Parathyroid adenoma (tissue), 2 donors: ENCODE results near the gene CXCR1.
"Not testable (repeated sequence)": the region's sequence is repeated elsewhere in the genome, so short reads cannot be mapped to it uniquely, and the experiment has no call there.

Experiments
- H2AFZ ChIP-seq: fragments of 300-600 bp; sonication (generic); one replicate; pipeline ENCODE4 v1.7.0; 2017; ENCODE audit warnings: antibody characterized with exemption, mild to moderate bottlenecking
- H3K27ac ChIP-seq: fragments of 300-600 bp; sonication (generic); one replicate; pipeline ENCODE4 v1.7.0; 2017
- H3K27me3 ChIP-seq: fragments of 300-600 bp; sonication (generic); one replicate; pipeline ENCODE4 v1.7.0; 2017; ENCODE audit warnings: low read length; ENCODE audit not compliant: control insufficient read depth, insufficient read depth
- H3K36me3 ChIP-seq: fragments of 300-600 bp; sonication (generic); one replicate; pipeline ENCODE4 v1.7.0; 2017; ENCODE audit warnings: low read length; ENCODE audit not compliant: control insufficient read depth, insufficient read depth
- H3K4me1 ChIP-seq: fragments of 300-600 bp; sonication (generic); one replicate; pipeline ENCODE4 v1.7.0; 2017; ENCODE audit warnings: control low read depth
- H3K4me2 ChIP-seq: fragments of 300-600 bp; sonication (generic); one replicate; pipeline ENCODE4 v1.7.0; 2017; ENCODE audit warnings: low read length
- H3K4me3 ChIP-seq: fragments of 300-600 bp; sonication (generic); one replicate; pipeline ENCODE4 v1.7.0; 2017; ENCODE audit warnings: low read depth, low read length
- H3K79me2 ChIP-seq: fragments of 300-600 bp; sonication (generic); one replicate; pipeline ENCODE4 v1.7.0; 2017; ENCODE audit warnings: control low read depth
- H3K9ac ChIP-seq: fragments of 300-600 bp; sonication (generic); one replicate; pipeline ENCODE4 v1.7.0; 2017; ENCODE audit warnings: mild to moderate bottlenecking
- H3K9me3 ChIP-seq: fragments of 300-600 bp; sonication (generic); one replicate; pipeline ENCODE4 v1.7.0; 2017; ENCODE audit warnings: low read length; ENCODE audit not compliant: control insufficient read depth
- TF ChIP-seq, protein P1 (sequence below): fragments of 300-600 bp; sonication (generic); IDR thresholded peaks from one replicate; pipeline ENCODE4 v1.7.0; 2017; ENCODE audit warnings: antibody characterized with exemption, mild to moderate bottlenecking
- donor health status: primary hyperparathyroidism.

Gene CXCR1

DNA sequence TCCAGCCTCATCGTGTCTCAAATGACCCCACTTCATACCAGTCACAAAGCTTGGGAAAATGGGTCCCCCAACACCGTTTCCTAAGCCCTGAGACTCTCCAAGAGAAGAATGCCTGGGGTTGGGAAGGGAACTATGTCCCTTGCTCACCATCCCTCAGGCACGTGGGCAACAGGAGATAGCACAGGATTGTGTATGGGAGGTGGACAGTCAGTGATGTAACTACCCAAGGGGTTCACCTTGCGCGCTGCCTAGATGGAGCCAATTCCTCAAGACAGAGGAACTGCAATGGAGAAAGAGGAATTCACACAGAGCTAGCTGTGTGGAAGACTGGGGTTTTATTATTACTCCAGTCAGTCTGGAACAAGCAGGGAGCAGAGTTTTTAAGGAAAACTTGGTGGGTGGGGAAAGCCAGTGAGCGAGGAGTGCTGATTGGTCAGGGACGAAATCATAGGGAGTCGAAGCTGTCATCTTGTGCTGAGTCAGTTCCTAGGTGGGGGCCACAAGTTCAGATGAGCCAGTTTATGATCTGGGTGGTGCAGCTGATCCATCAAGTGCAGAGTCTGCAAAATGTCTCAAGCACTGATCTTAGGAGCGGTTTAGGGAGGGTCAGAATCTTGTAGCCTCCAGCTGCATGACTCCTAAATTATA, 13.8 kb upstream of the CXCR1 start:
- no peak overlapping the region for H3K4me2 ChIP-seq
- TF ChIP-seq, protein P1, sequence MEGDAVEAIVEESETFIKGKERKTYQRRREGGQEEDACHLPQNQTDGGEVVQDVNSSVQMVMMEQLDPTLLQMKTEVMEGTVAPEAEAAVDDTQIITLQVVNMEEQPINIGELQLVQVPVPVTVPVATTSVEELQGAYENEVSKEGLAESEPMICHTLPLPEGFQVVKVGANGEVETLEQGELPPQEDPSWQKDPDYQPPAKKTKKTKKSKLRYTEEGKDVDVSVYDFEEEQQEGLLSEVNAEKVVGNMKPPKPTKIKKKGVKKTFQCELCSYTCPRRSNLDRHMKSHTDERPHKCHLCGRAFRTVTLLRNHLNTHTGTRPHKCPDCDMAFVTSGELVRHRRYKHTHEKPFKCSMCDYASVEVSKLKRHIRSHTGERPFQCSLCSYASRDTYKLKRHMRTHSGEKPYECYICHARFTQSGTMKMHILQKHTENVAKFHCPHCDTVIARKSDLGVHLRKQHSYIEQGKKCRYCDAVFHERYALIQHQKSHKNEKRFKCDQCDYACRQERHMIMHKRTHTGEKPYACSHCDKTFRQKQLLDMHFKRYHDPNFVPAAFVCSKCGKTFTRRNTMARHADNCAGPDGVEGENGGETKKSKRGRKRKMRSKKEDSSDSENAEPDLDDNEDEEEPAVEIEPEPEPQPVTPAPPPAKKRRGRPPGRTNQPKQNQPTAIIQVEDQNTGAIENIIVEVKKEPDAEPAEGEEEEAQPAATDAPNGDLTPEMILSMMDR, result no peak
- no peak overlapping the region for H3K9ac ChIP-seq
- H3K27me3 ChIP-seq, result no peaks in the 10 kb centered on the region
- no peaks in the 10 kb centered on the region for H3K79me2 ChIP-seq
- H3K9me3 ChIP-seq, result no peaks in the 10 kb centered on the region
- H3K4me1 ChIP-seq, result peaks cover 3% of the 10 kb centered on the region
- no peak overlapping the region for H3K4me3 ChIP-seq
- no peak overlapping the region for H3K27ac ChIP-seq
- H2AFZ ChIP-seq, result peak overlapping the region; percentile 57
- H3K36me3 ChIP-seq, result no peaks in the 10 kb centered on the region

DNA sequence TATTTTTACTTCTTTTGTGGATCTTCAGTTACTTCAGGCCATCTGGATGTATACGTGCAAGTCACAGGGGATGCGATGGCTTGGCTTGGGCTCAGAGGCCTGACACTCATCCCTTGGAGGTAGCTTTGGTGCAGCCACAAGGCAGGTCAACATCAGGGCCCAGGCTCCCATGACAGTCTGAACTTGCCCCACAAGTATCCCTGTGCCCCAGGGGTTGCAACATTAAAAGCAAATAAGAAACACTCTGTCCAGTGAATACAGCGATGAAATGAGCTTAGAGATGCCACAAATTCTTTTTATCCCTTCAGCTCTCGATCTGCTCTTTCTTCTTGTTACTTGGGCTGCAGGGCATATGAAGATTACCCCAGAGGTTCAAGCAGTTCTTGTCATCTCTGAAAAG, 13.0 kb upstream of the CXCR1 start:
- Histone ChIP-seq H3K4me1 (peaks cover 3% of the 10 kb centered on the region), H3K9ac (no peak overlapping the region), H3K36me3 (no peaks in the 10 kb centered on the region), H3K27ac (no peak overlapping the region), H3K4me3 (no peak overlapping the region), H3K9me3 (no peaks in the 10 kb centered on the region), H3K79me2 (no peaks in the 10 kb centered on the region), H3K27me3 (no peaks in the 10 kb centered on the region), H2AFZ (no peak overlapping the region), H3K4me2 (no peak overlapping the region)
- TF ChIP-seq, protein P1, result no peak

DNA sequence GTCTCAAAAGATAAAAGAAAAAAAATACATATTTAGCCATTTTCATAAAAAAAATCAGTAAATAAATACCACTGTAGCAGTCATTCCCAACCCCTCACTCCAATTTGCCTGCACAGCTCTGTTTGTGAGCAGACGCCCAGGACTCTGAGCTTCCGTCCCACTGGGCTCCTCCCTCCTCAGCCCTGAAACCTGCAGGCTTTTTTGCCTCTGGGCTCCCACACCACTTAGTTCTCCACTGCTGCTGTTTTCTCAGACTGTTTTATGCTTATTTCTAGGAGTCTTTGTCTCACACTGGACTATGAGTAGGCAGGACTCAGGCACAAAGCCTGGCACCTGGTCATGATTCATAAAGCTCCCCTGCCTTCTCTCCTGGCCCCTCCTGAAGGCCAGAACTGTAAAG, 6.1 kb upstream of the CXCR1 start:
- Histone ChIP-seq H3K79me2 (no peaks in the 10 kb centered on the region), H3K4me2 (no peak overlapping the region), H3K9ac (no peak overlapping the region), H3K27ac (no peak overlapping the region), H3K36me3 (no peaks in the 10 kb centered on the region), H3K9me3 (no peaks in the 10 kb centered on the region), H3K4me3 (no peak overlapping the region), H3K27me3 (no peaks in the 10 kb centered on the region), H3K4me1 (no peaks in the 10 kb centered on the region), H2AFZ (no peak overlapping the region)
- TF ChIP-seq, protein P1, result no peak

DNA sequence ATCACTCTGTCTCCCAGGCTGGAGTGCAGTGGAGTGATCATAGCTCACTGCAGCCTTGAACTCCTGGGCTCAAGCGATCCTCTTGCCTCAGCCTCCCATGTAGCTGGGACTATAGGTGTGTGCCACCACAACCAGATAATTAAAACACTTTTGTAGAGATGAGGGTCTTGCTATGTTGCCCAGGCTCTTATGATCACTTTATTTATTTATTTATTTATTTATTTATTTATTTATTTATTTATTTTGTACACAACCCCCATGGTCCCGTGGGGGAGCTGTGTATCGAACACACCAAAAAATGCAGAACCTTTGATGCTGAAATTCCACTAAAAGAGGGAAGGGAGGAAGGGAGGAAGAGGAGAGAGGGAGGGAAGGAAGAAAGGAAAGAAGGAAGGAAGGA, 5.0 kb upstream of the CXCR1 start:
- not testable (repeated sequence) for H3K9me3 ChIP-seq, H3K36me3 ChIP-seq, H3K4me2 ChIP-seq, H2AFZ ChIP-seq, H3K4me3 ChIP-seq, H3K4me1 ChIP-seq, H3K27ac ChIP-seq, H3K79me2 ChIP-seq, H3K9ac ChIP-seq, H3K27me3 ChIP-seq

DNA sequence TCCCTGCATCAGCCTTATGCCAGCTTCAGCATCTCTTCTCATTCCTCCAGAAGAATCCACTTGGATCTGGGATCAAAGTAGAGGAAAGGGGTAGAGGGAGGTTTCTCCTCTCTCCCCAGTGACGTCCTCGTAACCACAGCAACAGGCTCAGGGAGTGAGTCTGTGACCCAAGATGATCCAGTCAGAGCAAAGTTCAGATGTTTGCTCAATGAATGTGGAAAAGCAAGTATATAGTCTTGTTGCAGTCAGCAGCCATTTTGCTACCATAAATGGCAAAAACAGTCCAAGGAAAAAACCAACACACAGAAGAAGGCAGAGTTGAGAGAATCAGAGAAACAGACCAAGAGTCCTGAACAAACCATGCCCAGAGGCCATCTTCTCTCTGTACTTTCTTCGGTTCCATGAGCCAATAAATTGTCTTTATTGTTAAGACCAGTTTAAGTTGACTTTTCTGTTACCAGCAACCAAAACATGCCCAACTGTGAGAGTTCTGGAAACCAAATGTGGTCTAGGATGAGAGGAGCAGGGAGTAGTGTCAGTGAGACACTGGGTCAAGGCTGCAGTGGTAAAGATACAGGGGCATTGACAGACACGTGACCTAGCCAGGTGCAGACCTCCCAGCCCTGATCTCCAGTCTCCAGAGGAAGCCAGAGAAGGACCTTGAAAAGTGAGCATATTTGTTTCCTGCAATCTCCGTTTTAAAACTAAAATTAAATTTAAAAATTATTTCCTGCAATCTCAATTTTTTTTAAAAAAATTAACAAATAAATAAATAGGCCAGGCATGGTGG, 3.2 kb upstream of the CXCR1 start:
- Histone ChIP-seq H3K9ac (no peak overlapping the region), H2AFZ (no peak overlapping the region), H3K4me2 (no peak overlapping the region), H3K36me3 (no peaks in the 10 kb centered on the region), H3K4me3 (no peak overlapping the region), H3K4me1 (no peaks in the 10 kb centered on the region), H3K27ac (no peak overlapping the region), H3K9me3 (no peaks in the 10 kb centered on the region), H3K27me3 (no peaks in the 10 kb centered on the region), H3K79me2 (no peaks in the 10 kb centered on the region)
- TF ChIP-seq, protein P1, result no peak
